HK-2 (cell line): ENCODE measurements around the gene CACNA2D1.
"Not testable (repeated sequence)": the region's sequence is repeated elsewhere in the genome, so short reads cannot be mapped to it uniquely, and the experiment has no call there.

Experiments
- DNase-seq: peaks from one replicate; pipeline ENCODE4 v3.0.0-alpha.2; 2018; ENCODE audit not compliant: unreplicated experiment

CACNA2D1 gene

GRCh38 chr7:82434275-82435022 is 9.1 kb downstream of the CACNA2D1 start:
- no peak for DNase-seq

DNA sequence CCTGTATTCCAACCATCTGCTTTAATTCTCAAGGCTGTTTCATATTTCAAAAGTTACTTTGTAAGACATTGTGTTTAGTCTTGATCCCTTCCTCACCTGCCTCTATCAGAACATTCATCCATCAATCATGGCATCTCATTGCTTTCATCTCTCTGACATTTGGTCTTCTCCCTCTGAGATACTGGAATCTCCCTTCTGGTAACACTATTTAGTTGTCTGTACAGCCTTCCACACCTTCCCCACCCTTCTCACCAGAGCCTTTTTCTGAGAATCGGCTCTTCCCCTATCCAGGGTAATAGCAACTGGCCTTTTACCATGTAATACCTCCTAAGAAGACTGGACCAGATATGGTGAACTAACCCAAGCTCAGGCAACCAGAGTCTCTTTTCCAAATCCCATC is 10.1 kb downstream of the CACNA2D1 start:
- no peak for DNase-seq

- not testable (repeated sequence) for DNase-seq
Observed at GRCh38 chr7:82432743-82433142, 10.8 kb downstream of the CACNA2D1 start.

GRCh38 chr7:82430500-82431465 is 12.8 kb downstream of the CACNA2D1 start:
- no peak for DNase-seq

DNA sequence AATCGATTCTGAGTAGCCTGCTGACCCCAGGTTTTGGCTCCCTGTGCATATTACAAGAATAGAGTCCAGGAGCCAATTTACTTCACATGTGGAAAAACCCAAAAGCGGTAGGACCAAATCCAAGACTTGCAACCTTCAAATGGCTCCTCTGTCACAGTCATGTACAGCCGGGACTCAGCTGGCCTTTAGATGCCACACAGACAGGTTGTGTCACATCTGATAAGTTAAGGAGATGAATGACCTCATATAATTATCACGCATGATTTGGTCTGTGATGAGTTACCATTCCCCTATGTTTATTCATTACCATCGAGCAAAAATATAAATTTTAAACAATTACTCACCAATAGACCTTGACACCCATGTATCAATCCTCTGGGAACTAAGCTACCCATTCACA is 14.2 kb downstream of the CACNA2D1 start:
- DNase-seq: no peak

DNA sequence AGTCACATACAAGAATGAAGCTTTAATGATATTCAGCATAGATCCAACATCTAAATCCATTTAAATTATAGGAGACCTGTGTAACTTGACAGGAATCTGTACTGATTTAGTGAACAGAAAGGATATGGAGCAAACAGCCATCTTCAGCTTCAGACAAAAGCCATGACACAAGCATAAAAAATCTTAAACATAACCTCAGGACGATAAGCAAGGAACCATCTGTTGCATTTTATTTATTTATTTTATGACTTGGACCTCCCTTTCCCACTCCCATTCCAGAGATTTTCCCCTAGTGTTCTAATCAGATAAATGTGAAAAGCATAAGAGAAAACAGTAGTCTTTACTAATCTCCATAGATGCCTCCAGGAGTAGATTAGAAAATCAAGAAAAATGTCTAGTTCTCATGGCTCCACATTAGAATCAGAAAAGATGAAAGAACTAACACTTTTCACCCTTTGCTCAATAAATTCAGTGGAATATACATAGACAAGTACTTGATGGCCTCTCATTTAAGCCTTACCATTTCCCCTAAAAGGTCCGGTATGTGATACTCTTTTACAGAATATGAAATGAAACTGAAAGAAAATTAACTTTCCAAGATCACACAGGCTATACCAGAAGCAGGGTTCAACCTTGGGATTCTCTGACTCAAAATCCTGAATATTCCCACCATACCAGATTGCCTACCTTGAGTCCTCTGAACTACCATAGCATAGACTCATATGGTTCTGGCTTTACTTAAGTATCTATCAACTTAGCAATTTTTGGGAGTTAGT is 15.2 kb downstream of the CACNA2D1 start:
- no peak for DNase-seq

DNA sequence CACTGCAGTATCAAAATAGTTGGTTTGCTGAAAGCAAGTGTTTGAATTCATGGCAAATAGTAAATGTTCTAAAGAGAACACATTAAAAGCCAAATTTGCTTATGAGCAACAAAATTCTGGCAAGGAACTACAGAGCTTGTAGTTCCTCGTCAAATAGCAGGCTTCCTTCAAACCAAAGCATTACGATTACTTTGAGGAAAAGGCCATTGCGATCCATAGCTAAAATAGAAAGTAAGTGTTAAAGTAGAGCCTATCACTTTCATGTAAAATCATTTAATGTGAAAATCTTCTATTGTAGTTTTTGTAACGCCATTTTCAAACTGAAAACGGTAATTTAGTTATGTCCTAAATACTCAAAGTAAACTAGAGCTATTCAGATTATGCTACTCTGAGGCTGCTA is 20.1 kb downstream of the CACNA2D1 start:
- no peak for DNase-seq

DNA sequence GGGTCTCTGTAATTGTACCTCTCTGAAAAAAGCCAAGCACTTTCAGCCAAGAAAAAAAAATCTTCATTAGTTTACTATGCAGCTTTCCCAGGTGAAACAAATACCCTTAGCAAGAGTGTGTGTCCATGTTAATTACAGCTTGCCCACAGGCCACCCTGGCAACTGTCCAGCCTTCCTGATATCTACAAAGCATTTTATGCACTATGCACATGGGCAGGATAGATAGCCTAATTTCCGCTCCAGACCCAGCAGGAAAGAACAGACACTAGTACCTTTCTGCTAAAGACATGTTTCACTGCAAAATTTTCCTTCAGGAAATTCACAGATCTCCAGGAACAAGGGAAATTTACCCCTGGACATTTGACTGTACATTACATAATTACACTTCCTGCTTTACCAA is 24.4 kb downstream of the CACNA2D1 start:
- DNase-seq: no peak

GRCh38 chr7:82417898-82418297 is 25.7 kb downstream of the CACNA2D1 start:
- no peak for DNase-seq

DNA sequence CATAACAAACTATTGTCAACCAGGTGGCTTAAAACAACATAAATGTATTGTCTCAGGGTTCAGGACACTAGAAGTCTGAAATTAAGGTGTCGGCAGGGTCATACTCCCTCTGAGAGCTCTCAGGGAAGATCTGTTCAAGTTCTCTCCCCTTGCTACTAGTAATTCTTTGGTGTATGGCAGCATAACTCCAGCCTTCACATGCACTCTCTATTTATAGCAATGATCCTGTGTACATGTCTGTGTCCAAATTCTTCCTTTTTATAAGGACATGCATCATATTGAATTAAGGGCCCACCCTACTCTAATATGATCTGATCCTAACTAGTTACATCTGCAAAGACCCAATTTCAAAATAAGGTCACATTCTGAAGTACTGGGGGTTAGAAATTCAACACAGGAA is 27.2 kb downstream of the CACNA2D1 start:
- DNase-seq: no peak

DNA sequence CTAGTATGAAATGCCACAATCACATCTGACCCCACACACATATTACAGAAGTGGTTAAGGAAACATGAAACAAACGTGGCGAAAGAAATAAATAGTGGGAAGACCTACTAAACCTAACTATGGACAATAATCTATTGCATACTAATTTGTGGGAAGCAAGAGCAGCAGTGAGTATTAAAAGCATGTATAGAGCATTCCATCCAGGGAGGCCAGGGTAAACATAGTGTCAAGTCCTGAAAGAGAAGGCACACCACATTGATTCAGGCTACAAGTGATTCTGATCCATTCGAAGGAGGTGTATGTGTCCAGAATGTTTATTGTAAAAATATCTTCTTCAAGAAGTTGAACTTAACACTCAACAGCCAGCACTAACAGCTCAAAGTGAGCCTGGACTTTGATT is 29.2 kb downstream of the CACNA2D1 start:
- no peak for DNase-seq

- DNase-seq: no peak
Observed at GRCh38 chr7:82413237-82413636, 30.3 kb downstream of the CACNA2D1 start.

DNA sequence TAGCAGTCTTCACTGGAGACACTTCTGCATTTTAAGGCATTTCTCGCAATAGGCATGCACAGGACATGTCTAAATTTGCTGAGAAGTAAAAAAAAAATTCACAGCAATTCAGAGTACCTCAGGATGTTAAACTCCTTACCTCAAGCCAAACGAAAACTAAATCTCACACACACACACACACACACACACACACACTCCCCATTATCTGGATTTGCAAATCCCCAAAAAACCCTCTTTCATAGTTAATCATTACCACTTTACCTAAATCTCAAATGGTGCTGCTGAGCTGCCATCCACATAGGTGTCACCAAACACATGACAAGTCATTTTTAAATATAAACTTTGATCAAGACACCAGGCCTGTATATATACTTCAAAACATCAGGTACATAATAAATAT is 31.8 kb downstream of the CACNA2D1 start:
- no peak for DNase-seq

DNA sequence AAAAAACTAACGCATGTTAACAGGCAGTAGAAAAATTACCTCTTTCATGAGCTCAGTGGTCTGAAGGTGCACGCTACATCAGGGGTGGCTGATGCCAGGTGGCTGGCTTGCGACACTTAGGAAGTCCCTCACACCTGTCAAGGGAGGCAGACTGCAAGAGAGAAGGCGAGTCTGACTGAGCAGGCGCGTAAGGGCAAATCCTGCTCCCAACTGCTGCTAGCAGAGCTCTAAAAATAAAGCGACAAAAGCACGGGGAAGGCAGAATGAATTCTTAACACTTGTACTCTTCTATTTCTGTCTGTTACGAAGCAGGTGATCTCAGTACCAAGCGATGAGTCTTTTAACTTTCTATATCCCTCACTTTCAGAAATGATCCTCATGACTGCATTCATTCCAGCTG is 33.1 kb downstream of the CACNA2D1 start:
- DNase-seq: no peak

- DNase-seq: no peak
Observed at GRCh38 chr7:82406937-82407336, 36.6 kb downstream of the CACNA2D1 start.

- no peak for DNase-seq
Observed at GRCh38 chr7:82405301-82405700, 38.3 kb downstream of the CACNA2D1 start.

DNA sequence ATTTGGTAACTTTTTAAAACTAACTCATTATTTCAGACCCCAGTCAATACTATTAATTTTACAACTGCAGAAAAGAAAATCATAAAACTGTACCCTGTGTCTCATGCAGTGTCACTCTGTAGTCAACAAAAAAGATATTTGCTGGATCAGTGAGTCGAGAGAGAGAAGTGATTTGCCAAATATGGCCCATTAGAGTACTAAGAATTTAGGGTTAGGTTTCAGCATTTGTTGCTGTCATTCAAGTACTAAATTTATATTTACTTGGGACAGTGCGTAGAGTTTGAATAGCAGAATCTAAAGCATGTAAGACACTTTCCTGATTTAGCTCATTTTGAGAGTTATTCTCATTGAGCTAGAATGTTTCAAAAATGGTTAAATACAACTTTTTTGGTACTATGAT is 38.9 kb downstream of the CACNA2D1 start:
- DNase-seq: no peak

DNA sequence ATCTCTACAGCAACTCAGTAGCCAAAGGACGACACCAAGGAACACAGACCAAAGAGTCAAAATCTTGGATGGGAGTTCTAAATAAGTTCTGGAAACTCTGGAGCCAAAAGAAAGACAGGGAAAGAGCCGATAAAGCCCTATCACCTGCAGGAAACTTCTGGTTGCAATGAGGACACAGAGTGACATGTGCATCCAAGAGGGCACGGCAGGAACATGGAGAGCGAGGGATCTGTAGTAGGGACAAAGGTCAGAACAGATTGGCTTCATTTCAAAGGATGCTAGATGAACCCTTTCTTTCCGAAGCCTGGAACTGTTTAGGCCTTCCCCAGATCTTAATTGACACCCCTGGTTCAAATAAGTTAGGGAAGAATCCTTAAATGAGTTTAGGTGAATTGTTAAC is 39.5 kb downstream of the CACNA2D1 start:
- DNase-seq: no peak

- DNase-seq: no peak
Observed at GRCh38 chr7:82397879-82398524, 45.6 kb downstream of the CACNA2D1 start.

GRCh38 chr7:82396343-82396742 is 47.2 kb downstream of the CACNA2D1 start:
- DNase-seq: no peak

DNA sequence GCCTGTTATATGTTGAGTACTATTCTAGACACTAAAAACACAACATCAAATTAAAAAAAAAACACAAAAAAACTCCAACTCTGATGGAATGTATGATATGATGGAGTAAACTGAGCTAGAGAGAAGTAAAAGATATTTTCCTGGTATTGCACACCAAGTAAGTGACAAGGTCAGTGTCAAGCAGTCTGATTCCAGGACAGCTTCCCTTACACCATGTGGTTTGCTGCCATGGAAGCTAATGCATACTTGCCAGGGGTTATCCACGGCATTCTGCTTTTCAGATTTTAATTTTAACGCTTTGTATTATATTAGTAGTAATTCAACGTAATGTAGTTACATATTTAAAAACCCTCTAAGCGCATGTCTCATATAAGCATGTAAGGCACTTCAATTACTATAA is 48.4 kb downstream of the CACNA2D1 start:
- no peak for DNase-seq

GRCh38 chr7:82393840-82394220 is 49.7 kb downstream of the CACNA2D1 start:
- no peak for DNase-seq
